ENCODE data around the gene UMAD1.

The UMAD1 gene

GRCh38 chr7:7920481-7920880 is 279.9 kb downstream of the UMAD1 start:
- DNase-seq (ENCODE audit: low read depth in 2 of 2) = peak in 1 of 2 donors; percentile 4

- no peak for DNase-seq (ENCODE audit: low read depth in 2 of 2)
These were observed 281.3 kb downstream of the UMAD1 start for GRCh38 chr7:7921830-7922229.

GRCh38 chr7:7922684-7923385 is 282.3 kb downstream of the UMAD1 start:
- DNase-seq (ENCODE audit: low read depth in 2 of 2) = no peak

GRCh38 chr7:7923818-7924217 is 283.3 kb downstream of the UMAD1 start:
- DNase-seq (ENCODE audit: low read depth in 2 of 2) = no peak

DNA sequence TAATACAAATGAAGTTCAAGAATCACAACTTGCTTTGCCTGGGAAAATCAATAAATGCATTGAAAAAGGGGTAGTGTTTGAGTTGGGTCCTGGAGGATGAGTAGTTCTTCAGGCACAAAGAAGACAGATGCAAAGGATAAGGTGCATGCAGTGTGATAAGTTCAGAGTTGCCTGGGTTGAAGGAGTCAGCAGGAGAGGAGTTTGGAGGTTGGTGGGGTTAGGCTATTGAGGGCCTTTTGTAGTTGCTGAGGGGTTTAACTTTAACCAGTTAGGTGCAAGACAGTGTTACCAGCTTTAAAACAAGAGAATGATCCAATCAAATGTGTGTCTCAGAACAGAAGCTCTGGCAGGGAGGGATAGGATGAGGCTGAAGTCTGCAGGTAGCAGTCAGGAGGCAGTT is 283.8 kb downstream of the UMAD1 start:
- no peak for DNase-seq (ENCODE audit: low read depth in 2 of 2)

Measured in activated CD4-positive, alpha-beta T cell treated with anti-CD3 and anti-CD28 coated beads for 24 hours (primary cell).